HG03439 (cell line): ENCODE data around the gene CCDC92B.
"Not testable (repeated sequence)": the region's sequence is repeated elsewhere in the genome, so short reads cannot be mapped to it uniquely, and the experiment has no call there.

ENCODE experiments used
- ATAC-seq: cut with Tn5 transposase; IDR thresholded peaks from one replicate; pipeline ENCODE4 v1.9.1; 2021; ENCODE audit warnings: mild to moderate bottlenecking, moderate library complexity; ENCODE audit not compliant: unreplicated experiment

CCDC92B gene

GRCh38 chr17:2704890-2705248, 44.6 kb downstream of the CCDC92B start:
- no peak for ATAC-seq

GRCh38 chr17:2704031-2704889, 45.2 kb downstream of the CCDC92B start:
- no peak for ATAC-seq

GRCh38 chr17:2703606-2704005, 45.8 kb downstream of the CCDC92B start:
- no peak for ATAC-seq

GRCh38 chr17:2703181-2703580, 46.3 kb downstream of the CCDC92B start:
- ATAC-seq = no peak

GRCh38 chr17:2701996-2702741, 47.3 kb downstream of the CCDC92B start:
- ATAC-seq = no peak

- no peak for ATAC-seq
Observed at GRCh38 chr17:2701161-2701995, 48.1 kb downstream of the CCDC92B start.

GRCh38 chr17:2700491-2701141, 48.8 kb downstream of the CCDC92B start:
- no peak for ATAC-seq

- no peak for ATAC-seq
Observed at GRCh38 chr17:2700030-2700490, 49.4 kb downstream of the CCDC92B start.

- not testable (repeated sequence) for ATAC-seq
Observed at GRCh38 chr17:2699216-2699805, 50.1 kb downstream of the CCDC92B start.

- no peak for ATAC-seq
Observed at GRCh38 chr17:2697611-2698162, 51.8 kb downstream of the CCDC92B start.

GRCh38 chr17:2695961-2696760, 53.3 kb downstream of the CCDC92B start:
- ATAC-seq = no peak

- no peak for ATAC-seq
Observed at GRCh38 chr17:2695243-2695960, 54.0 kb downstream of the CCDC92B start.

- ATAC-seq = no peak
Observed at GRCh38 chr17:2694381-2695242, 54.8 kb downstream of the CCDC92B start.

GRCh38 chr17:2693561-2694380, 55.7 kb downstream of the CCDC92B start:
- ATAC-seq = no peak

- ATAC-seq = no peak
Observed at GRCh38 chr17:2692781-2693135, 56.7 kb downstream of the CCDC92B start.

- no peak for ATAC-seq
Observed at GRCh38 chr17:2691965-2692780, 57.3 kb downstream of the CCDC92B start.
